GM19193 (cell line): ENCODE data around the gene BEST1.

Experiments used
- POLR2A ChIP-seq: IDR thresholded peaks from 4 replicates; pipeline ENCODE4 v1.6.1; 2011; ENCODE audit not compliant: insufficient read depth, insufficient read length; ENCODE audit errors: extremely low read depth

BEST1 gene

GRCh38 chr11:61911701-61912529 is 38.2 kb upstream of the BEST1 start:
- no peak for TF ChIP-seq POLR2A

GRCh38 chr11:61912530-61912898 is 37.6 kb upstream of the BEST1 start:
- no peak for TF ChIP-seq POLR2A

GRCh38 chr11:61912991-61913698 is 37.0 kb upstream of the BEST1 start:
- no peak for TF ChIP-seq POLR2A

GRCh38 chr11:61913699-61914395 is 36.3 kb upstream of the BEST1 start:
- TF ChIP-seq POLR2A, result no peak

GRCh38 chr11:61914471-61915171 is 35.5 kb upstream of the BEST1 start:
- TF ChIP-seq POLR2A, result no peak

GRCh38 chr11:61916737-61917333 is 33.3 kb upstream of the BEST1 start:
- TF ChIP-seq POLR2A, result no peak

GRCh38 chr11:61917334-61918109 is 32.6 kb upstream of the BEST1 start, which contains the start of gene RAB3IL1:
Gene RAB3IL1, minus strand, starts transcription at chr11:61917566. Its CDS starts 199 bp downstream, at chr11:61917367.
- no peak for TF ChIP-seq POLR2A

GRCh38 chr11:61918251-61918937 is 31.8 kb upstream of the BEST1 start:
- TF ChIP-seq POLR2A, result no peak

GRCh38 chr11:61918938-61919704 is 31.0 kb upstream of the BEST1 start:
- TF ChIP-seq POLR2A, result no peak

- no peak for TF ChIP-seq POLR2A
Measured at GRCh38 chr11:61919705-61920631, 30.2 kb upstream of the BEST1 start.

- no peak for TF ChIP-seq POLR2A
Measured at GRCh38 chr11:61921446-61921845, 28.7 kb upstream of the BEST1 start.
